OCI-LY1 (cell line): Measurements from ENCODE around the gene HDAC9.

Source experiments
- EZH2 ChIP-seq: fragments of 200-600 bp; sonication (generic), shearing (Covaris generic); IDR thresholded peaks from 2 replicates; pipeline ENCODE4 v1.8.0; 2017; ENCODE audit warnings: borderline replicate concordance, mixed run types, mild to moderate bottlenecking, antibody characterized with exemption, low read length, moderate library complexity, mixed read lengths
- TF ChIP-seq, protein P1 (sequence below): fragments of 200-600 bp; sonication (generic), shearing (Covaris generic); IDR thresholded peaks from 2 replicates; pipeline ENCODE4 v1.5.1; 2017; ENCODE audit warnings: mild to moderate bottlenecking, antibody characterized with exemption, low read length, moderate library complexity, mixed read lengths

DNA sequence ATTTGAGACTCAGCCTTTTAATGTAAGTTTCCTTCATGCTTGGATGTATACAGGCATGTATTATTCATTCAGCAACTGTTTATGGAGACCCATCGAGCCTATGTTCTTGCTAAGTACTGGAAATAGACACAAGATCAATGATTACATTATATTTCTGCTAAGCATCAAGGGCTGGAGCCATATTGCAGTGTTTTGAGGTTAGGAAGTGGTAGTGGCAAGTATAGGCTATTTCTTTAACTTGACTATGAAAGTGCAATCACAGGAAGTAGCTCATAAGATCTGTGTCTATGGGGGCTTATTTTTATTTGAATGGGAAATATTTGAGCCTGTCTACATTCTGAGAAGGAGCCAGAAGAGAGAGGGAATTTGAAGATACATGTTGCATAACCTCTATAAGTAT is 123.8 kb downstream of the HDAC9 start:
- TF ChIP-seq, protein P1, sequence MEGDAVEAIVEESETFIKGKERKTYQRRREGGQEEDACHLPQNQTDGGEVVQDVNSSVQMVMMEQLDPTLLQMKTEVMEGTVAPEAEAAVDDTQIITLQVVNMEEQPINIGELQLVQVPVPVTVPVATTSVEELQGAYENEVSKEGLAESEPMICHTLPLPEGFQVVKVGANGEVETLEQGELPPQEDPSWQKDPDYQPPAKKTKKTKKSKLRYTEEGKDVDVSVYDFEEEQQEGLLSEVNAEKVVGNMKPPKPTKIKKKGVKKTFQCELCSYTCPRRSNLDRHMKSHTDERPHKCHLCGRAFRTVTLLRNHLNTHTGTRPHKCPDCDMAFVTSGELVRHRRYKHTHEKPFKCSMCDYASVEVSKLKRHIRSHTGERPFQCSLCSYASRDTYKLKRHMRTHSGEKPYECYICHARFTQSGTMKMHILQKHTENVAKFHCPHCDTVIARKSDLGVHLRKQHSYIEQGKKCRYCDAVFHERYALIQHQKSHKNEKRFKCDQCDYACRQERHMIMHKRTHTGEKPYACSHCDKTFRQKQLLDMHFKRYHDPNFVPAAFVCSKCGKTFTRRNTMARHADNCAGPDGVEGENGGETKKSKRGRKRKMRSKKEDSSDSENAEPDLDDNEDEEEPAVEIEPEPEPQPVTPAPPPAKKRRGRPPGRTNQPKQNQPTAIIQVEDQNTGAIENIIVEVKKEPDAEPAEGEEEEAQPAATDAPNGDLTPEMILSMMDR: no peak
- no peak for TF ChIP-seq EZH2
